HL-60 (cell line): ENCODE measurements around the gene PSTPIP1.

Source experiments
- DNase-seq, 2 experiments: peaks; one replicate each; pipeline ENCODE4 v3.0.0-alpha.2; 2010 to 2020; ENCODE audit warnings: low read depth in 1 of 2, low spot score in 1 of 2
- H3K27ac ChIP-seq: fragments of 250-450 bp; sonication (Bioruptor Pico); replicated peaks from 2 replicates; pipeline ENCODE4 v1.5.1; 2020; ENCODE audit warnings: mild to moderate bottlenecking, moderate library complexity
- H3K27me3 ChIP-seq: fragments of 250-450 bp; sonication (Bioruptor Pico); 2 replicates; pipeline ENCODE4 v1.5.1; 2021; ENCODE audit warnings: mild to moderate bottlenecking, moderate library complexity; ENCODE audit not compliant: insufficient read depth, poor library complexity, severe bottlenecking
- H3K4me3 ChIP-seq: replicated peaks from 2 replicates; pipeline ENCODE4 v1.5.1; 2011; ENCODE audit warnings: mild to moderate bottlenecking, control low read depth, low read length; ENCODE audit not compliant: insufficient read depth
- GABPA ChIP-seq: IDR thresholded peaks from 2 replicates; pipeline ENCODE4 v1.6.1; 2012; ENCODE audit warnings: low read depth
- POLR2AphosphoS5 ChIP-seq: IDR thresholded peaks from 2 replicates; pipeline ENCODE4 v1.6.1; 2012; ENCODE audit warnings: low read depth
- SPI1 ChIP-seq: IDR thresholded peaks from 2 replicates; pipeline ENCODE4 v1.6.1; 2012; ENCODE audit warnings: low read depth, mild to moderate bottlenecking, borderline replicate concordance
- TF ChIP-seq, protein P1 (sequence below): IDR thresholded peaks from one replicate; pipeline ENCODE4 v1.5.1; 2011; ENCODE audit warnings: low read length, control low read depth, inconsistent platforms; ENCODE audit not compliant: insufficient read depth
- TF ChIP-seq, protein P2 (sequence below): IDR thresholded peaks from 2 replicates; pipeline ENCODE4 v1.6.1; 2012; ENCODE audit warnings: low read depth; ENCODE audit not compliant: insufficient replicate concordance

The PSTPIP1 gene

DNA sequence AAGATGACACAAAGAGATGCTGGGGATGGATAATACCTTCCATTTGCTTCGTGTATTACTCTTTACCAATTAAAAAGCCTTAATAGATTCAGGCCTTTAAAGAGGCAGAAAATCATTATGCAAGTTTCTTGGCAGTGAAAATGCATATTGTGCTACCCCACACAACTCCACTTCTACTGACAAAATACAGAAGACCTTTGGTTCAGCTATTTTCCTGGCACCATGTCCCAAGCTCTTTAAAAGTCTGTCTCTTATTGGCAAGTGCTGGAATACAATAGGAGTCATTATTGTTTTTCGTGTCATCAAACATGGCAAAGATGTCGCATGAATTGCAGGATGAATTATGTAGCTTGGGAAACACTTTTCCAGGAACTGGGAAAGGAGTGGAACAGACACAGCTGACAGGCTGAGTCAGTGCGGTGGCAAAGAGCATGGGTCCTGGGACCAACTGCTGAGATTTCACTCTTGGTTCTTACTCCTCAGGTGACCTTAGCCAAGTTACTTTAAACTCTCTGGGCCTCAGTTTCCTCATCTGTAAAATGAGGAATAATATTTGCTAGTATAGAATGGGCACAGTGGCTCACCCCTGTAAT lies 81.5 kb downstream of the PSTPIP1 start:
- no peaks in the 10 kb centered on the region for H3K27me3 ChIP-seq
- no peak overlapping the region for H3K27ac ChIP-seq
- TF ChIP-seq, protein P1, sequence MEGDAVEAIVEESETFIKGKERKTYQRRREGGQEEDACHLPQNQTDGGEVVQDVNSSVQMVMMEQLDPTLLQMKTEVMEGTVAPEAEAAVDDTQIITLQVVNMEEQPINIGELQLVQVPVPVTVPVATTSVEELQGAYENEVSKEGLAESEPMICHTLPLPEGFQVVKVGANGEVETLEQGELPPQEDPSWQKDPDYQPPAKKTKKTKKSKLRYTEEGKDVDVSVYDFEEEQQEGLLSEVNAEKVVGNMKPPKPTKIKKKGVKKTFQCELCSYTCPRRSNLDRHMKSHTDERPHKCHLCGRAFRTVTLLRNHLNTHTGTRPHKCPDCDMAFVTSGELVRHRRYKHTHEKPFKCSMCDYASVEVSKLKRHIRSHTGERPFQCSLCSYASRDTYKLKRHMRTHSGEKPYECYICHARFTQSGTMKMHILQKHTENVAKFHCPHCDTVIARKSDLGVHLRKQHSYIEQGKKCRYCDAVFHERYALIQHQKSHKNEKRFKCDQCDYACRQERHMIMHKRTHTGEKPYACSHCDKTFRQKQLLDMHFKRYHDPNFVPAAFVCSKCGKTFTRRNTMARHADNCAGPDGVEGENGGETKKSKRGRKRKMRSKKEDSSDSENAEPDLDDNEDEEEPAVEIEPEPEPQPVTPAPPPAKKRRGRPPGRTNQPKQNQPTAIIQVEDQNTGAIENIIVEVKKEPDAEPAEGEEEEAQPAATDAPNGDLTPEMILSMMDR: no peak
- TF ChIP-seq, protein P2, sequence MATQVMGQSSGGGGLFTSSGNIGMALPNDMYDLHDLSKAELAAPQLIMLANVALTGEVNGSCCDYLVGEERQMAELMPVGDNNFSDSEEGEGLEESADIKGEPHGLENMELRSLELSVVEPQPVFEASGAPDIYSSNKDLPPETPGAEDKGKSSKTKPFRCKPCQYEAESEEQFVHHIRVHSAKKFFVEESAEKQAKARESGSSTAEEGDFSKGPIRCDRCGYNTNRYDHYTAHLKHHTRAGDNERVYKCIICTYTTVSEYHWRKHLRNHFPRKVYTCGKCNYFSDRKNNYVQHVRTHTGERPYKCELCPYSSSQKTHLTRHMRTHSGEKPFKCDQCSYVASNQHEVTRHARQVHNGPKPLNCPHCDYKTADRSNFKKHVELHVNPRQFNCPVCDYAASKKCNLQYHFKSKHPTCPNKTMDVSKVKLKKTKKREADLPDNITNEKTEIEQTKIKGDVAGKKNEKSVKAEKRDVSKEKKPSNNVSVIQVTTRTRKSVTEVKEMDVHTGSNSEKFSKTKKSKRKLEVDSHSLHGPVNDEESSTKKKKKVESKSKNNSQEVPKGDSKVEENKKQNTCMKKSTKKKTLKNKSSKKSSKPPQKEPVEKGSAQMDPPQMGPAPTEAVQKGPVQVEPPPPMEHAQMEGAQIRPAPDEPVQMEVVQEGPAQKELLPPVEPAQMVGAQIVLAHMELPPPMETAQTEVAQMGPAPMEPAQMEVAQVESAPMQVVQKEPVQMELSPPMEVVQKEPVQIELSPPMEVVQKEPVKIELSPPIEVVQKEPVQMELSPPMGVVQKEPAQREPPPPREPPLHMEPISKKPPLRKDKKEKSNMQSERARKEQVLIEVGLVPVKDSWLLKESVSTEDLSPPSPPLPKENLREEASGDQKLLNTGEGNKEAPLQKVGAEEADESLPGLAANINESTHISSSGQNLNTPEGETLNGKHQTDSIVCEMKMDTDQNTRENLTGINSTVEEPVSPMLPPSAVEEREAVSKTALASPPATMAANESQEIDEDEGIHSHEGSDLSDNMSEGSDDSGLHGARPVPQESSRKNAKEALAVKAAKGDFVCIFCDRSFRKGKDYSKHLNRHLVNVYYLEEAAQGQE: no peak
- TF ChIP-seq SPI1: no peak
- no peak for TF ChIP-seq GABPA
- TF ChIP-seq POLR2AphosphoS5: no peak
- no peak for DNase-seq
- no peak overlapping the region for H3K4me3 ChIP-seq

DNA sequence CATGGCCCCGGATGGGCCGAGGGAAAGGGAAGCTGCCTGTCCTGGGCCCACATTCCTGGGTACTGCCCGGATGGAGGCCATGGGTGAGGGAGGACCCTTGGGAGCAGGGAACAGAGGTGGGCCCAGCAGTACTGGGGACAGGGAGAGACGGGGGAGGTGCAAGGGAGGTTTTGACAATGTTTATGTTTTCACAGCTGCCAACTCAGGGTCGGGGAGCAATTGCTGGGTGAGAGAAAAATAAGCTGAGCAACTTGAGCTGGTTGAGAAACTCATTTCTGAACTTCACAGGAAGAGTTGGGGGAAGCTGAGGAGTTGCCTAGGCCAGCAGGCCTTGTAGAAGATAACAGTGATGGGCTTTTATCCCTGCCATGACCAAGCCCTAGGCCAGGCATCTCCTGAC lies 87.0 kb downstream of the PSTPIP1 start:
- Histone ChIP-seq H3K27ac (no peak overlapping the region), H3K4me3 (no peak overlapping the region), H3K27me3 (no peaks in the 10 kb centered on the region)
- TF ChIP-seq POLR2AphosphoS5 (no peak), SPI1 (no peak), GABPA (no peak)
- TF ChIP-seq, protein P1: no peak
- TF ChIP-seq, protein P2: no peak
- no peak for DNase-seq

DNA sequence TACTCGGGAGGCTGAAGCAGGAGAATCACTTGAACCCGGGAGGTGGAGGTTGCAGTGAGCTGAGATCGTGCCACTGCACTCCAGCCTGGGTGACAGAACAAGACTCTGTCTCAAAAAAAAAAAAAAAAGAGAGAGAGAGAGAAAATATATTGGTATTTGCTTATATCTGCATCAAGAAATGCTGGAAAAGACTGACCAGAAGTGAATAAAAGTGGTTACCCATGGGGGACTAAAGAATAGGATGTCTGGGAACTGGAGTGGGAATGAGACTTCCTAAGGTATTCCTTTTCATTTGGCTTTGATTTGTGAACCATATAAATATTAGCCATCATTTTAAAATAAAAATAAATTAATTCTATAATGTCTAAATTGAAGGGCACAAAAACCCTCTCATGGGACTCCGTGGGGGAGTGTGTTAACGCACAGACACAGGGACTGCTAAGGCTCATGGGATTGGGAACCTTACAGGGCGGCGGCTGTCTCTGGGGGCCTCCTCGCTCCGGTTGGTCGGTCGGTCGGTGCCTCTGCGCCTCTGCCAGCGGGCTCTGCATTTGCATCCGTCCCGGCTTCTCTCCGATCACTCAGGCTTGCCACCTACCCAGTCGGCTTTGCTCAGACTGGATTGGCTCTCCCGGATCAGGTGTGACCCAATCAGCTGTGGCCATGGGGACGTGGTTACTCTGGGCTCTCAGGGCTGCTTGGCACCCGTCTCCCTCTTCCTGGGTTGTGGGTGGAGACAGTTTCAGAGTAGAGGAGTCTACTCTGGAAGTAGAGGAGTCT lies 88.6 kb downstream of the PSTPIP1 start:
- no peak for TF ChIP-seq SPI1
- TF ChIP-seq POLR2AphosphoS5: no peak
- no peak for TF ChIP-seq GABPA
- TF ChIP-seq, protein P1: no peak
- TF ChIP-seq, protein P2: no peak
- H3K27me3 ChIP-seq: no peaks in the 10 kb centered on the region
- no peak overlapping the region for H3K27ac ChIP-seq
- no peak overlapping the region for H3K4me3 ChIP-seq
- no peak for DNase-seq
